Measurements from ENCODE around the gene KPNB1. TPM values are rescaled to one million over a fixed set of nuclear protein-coding genes. Genes with fewer than 3 reads are reported as not detected.

Gene KPNB1
- total RNA-seq, 4 donors from 2014 or later: 55.6 to 313 (median 209) TPM

- no peak for DNase-seq
- intact Hi-C loops (cut with DNase I; ENCODE audit: low total_unique reads): no loop called here
These were observed 84.1 kb downstream of the KPNB1 start for GRCh38 chr17:47733674-47734410.

GRCh38 chr17:47735139-47735464 lies 85.4 kb downstream of the KPNB1 start:
- no peak for DNase-seq
- no peak overlapping the region for H3K4me3 ChIP-seq
- intact Hi-C loops (cut with DNase I; ENCODE audit: low total_unique reads): no loop called here

More at GRCh38 chr17:47733674-47734410, 84.1 kb downstream of the KPNB1 start:
- peaks cover 0 to 6% of the 10 kb centered on the region in 2 donors for H3K4me1 ChIP-seq
- no peak overlapping the region for H3K27ac ChIP-seq
- H3K27me3 ChIP-seq: peaks cover 0 to 3% of the 10 kb centered on the region in 2 donors
- peak overlapping the region in 1 of 2 donors; percentile 25 for H3K4me3 ChIP-seq
- H3K36me3 ChIP-seq: no peaks in the 10 kb centered on the region
- no peaks in the 10 kb centered on the region for H3K9me3 ChIP-seq
- TF ChIP-seq POLR2A (IDR thresholded peaks at IDR 0.05) (no peak), CTCF (IDR thresholded peaks at IDR 0.05) (no peak)

More at GRCh38 chr17:47735139-47735464, 85.4 kb downstream of the KPNB1 start:
- Histone ChIP-seq H3K27ac (no peak overlapping the region), H3K27me3 (peaks cover 0 to 3% of the 10 kb centered on the region in 2 donors), H3K9me3 (no peaks in the 10 kb centered on the region), H3K36me3 (no peaks in the 10 kb centered on the region), H3K4me1 (peaks cover 0 to 6% of the 10 kb centered on the region in 2 donors)
- no peak for TF ChIP-seq POLR2A (IDR thresholded peaks at IDR 0.05)
- TF ChIP-seq CTCF (IDR thresholded peaks at IDR 0.05): no peak

Small RNA genes within 50 kb of the gene (small RNA-seq; reads per million reads assigned to genes)
- gene AC015674.1: not detected

Other genes with a start within 250 kb of the KPNB1 start
- gene NPEPPS, start 118.8 kb upstream of the KPNB1 start, total RNA-seq: 100 to 1,000 TPM in 3 of 4 donors, 10 to 100 TPM in 1; 77.6 to 161 (median 131) TPM
- gene TBKBP1, start 44.2 kb downstream of the KPNB1 start, total RNA-seq: 10 to 100 TPM in 2 of 4 donors, 1 to 10 TPM in 2; 2.6 to 24.8 (median 10.7) TPM
- under 1 TPM in 2 of 4 donors, not detected in 2; 0.49 to 0.51 TPM for gene TBX21, start 83.3 kb downstream of the KPNB1 start, total RNA-seq
- 10 to 100 TPM in 2 of 4 donors, 1 to 10 TPM in 2; 1.0 to 23.4 (median 10.7) TPM for gene OSBPL7, start 171.9 kb downstream of the KPNB1 start, total RNA-seq
- gene MRPL10, start 181.6 kb downstream of the KPNB1 start, total RNA-seq: 10 to 100 TPM; 14.7 to 44.1 (median 27.7) TPM
- 1 to 10 TPM in 2 of 4 donors, under 1 TPM in 2; 0.14 to 1.5 (median 0.76) TPM for gene LRRC46, start 181.8 kb downstream of the KPNB1 start, total RNA-seq
- 10 to 100 TPM; 12.4 to 80.7 (median 39.8) TPM for gene SCRN2, start 191.4 kb downstream of the KPNB1 start, total RNA-seq
- 1 to 10 TPM in 2 of 4 donors, not detected in 2; 1.4 to 1.5 TPM for gene SP6, start 201.2 kb downstream of the KPNB1 start, total RNA-seq
- 10 to 100 TPM in 1 of 4 donors, 1 to 10 TPM in 2, under 1 TPM in 1; 0.88 to 18.7 (median 1.3) TPM for gene SP2, start 246.3 kb downstream of the KPNB1 start, total RNA-seq

Measured in uterus (tissue), 4 donors.